Kidney (tissue), 14 donors: ENCODE data around the gene FAM186B. TPM values are rescaled to one million over a fixed set of nuclear protein-coding genes. Genes with fewer than 3 reads are reported as not detected.

Experiments
- DNase-seq, 5 donors: peaks; one replicate each; pipeline ENCODE4 v3.0.0-alpha.2; 2013 to 2020
- FAIRE-seq: peaks from 2 replicates; lab custom pipeline; 2012; peaks lifted over from hg19 to GRCh38; lab: Jason Lieb, UNC
- H3K27ac ChIP-seq, 2 donors: one replicate each; pipeline ENCODE4 v1.7.0; 2013; ENCODE audit warnings: low read depth in 2 of 2, low read length in 2 of 2, inconsistent platforms in 1 of 2
- H3K27me3 ChIP-seq: one replicate; pipeline ENCODE4 v1.7.1; 2013; ENCODE audit warnings: low read length, inconsistent platforms; ENCODE audit not compliant: control insufficient read depth, insufficient read depth
- H3K36me3 ChIP-seq, 3 donors: one replicate each; pipeline versions ENCODE4 v1.7.0 to v1.7.1; 2013; ENCODE audit warnings: low read length in 3 of 3, control low read depth in 1 of 3, inconsistent platforms in 1 of 3; ENCODE audit not compliant: insufficient read depth in 3 of 3, control insufficient read depth in 2 of 3
- H3K4me1 ChIP-seq, 3 donors: one replicate each; pipeline versions ENCODE4 v1.7.0 to v1.7.1; 2013; ENCODE audit warnings: low read length in 3 of 3, inconsistent platforms in 1 of 3, low read depth in 1 of 3; ENCODE audit not compliant: control insufficient read depth in 2 of 3, insufficient read depth in 2 of 3
- H3K4me3 ChIP-seq, 3 donors: one replicate each; pipeline versions ENCODE4 v1.7.0 to v1.8.1; 2013; ENCODE audit warnings: low read length in 3 of 3, control low read depth in 1 of 3, inconsistent platforms in 1 of 3
- H3K9ac ChIP-seq, 3 donors: one replicate each; pipeline versions ENCODE4 v1.7.0 to v1.7.1; 2013; ENCODE audit warnings: low read length in 3 of 3, control low read depth in 1 of 3, inconsistent platforms in 1 of 3
- H3K9me3 ChIP-seq, 3 donors: one replicate each; pipeline versions ENCODE4 v1.7.0 to v1.7.1; 2013; ENCODE audit warnings: low read length in 3 of 3, control low read depth in 1 of 3, inconsistent platforms in 1 of 3; ENCODE audit not compliant: control insufficient read depth in 2 of 3, insufficient read depth in 1 of 3
- intact Hi-C: fragments of 100-400 bp; cut with DNase I; formaldehyde crosslinking; loops from one replicate; pipeline ENCODE4 v1.11.1; 2022
- polyA plus RNA-seq: library from polyadenylated mRNA; stranded (reverse); fragments of 350-450 nt; fragmentation: Illumina TruSeq; extraction: RNeasy Lipid Tissue Mini Kit (QIAGEN cat#74804); gene quantifications from one replicate; pipeline ENCODE4 v1.2.3, GENCODE V29; 2014; ENCODE audit warnings: low read depth, low replicate concordance; ENCODE audit not compliant: insufficient read depth
- total RNA-seq: library from RNA; stranded (reverse); fragmentation: NEBNext Ultra II Directional; extraction: Animal tissue kit (Norgen Biotek cat#: 25700); gene quantifications from one replicate; pipeline ENCODE4 v1.2.1, GENCODE V29; 2021
- TF ChIP-seq, protein P1 (sequence below): IDR thresholded peaks from 3 replicates; pipeline ENCODE4 v1.5.1; 2012; ENCODE audit warnings: mild to moderate bottlenecking, moderate library complexity, borderline replicate concordance; ENCODE audit not compliant: insufficient read depth; ENCODE audit errors: extremely low read depth
- donor health status: control.
- donor health status: control.
- donor health status: control.
- donor health status: control.
- donor health status: control.
- donor health status: DM: yes; HTN: yes; CAD: no.
- donor health status: Normal renal cell carcinoma (clear cell type).

The FAM186B gene
- total and polyA plus RNA-seq, 2 donors from 2014 or later: 0.34 to 0.85 TPM

DNA sequence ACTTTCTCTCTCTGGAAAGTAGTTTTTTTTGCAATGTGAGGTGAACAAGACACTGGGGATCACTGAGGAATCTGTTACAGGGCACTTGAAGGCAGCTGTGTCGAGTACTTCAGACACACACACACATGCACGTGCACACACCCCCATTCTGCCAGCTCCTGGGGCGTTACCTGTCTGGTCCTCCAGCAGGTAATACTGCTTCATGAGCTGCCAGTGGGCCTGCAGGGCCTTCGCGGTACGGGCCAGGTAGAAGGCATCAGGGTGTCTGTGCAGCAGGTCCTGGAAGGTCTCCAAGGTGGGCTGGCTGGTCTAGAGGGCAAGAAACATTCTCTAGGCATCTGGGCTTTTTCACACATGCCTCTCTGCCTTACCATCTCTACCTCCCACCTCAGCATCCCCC is 42.6 kb downstream of the FAM186B start:
- peaks cover 3 to 59% (median 43%) of the 10 kb centered on the region in 3 donors for H3K36me3 ChIP-seq
- no peak overlapping the region for H3K9ac ChIP-seq
- FAIRE-seq: no peak
- H3K27ac ChIP-seq: no peak overlapping the region
- H3K4me1 ChIP-seq: peaks cover 0 to 11% (median 7%) of the 10 kb centered on the region in 3 donors
- intact Hi-C loops: no loop called here
- no peak overlapping the region for H3K4me3 ChIP-seq
- peak in 1 of 5 donors; percentile 37 for DNase-seq
- no peaks in the 10 kb centered on the region for H3K27me3 ChIP-seq
- no peaks in the 10 kb centered on the region for H3K9me3 ChIP-seq
- TF ChIP-seq, protein P1, sequence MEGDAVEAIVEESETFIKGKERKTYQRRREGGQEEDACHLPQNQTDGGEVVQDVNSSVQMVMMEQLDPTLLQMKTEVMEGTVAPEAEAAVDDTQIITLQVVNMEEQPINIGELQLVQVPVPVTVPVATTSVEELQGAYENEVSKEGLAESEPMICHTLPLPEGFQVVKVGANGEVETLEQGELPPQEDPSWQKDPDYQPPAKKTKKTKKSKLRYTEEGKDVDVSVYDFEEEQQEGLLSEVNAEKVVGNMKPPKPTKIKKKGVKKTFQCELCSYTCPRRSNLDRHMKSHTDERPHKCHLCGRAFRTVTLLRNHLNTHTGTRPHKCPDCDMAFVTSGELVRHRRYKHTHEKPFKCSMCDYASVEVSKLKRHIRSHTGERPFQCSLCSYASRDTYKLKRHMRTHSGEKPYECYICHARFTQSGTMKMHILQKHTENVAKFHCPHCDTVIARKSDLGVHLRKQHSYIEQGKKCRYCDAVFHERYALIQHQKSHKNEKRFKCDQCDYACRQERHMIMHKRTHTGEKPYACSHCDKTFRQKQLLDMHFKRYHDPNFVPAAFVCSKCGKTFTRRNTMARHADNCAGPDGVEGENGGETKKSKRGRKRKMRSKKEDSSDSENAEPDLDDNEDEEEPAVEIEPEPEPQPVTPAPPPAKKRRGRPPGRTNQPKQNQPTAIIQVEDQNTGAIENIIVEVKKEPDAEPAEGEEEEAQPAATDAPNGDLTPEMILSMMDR: no peak

DNA sequence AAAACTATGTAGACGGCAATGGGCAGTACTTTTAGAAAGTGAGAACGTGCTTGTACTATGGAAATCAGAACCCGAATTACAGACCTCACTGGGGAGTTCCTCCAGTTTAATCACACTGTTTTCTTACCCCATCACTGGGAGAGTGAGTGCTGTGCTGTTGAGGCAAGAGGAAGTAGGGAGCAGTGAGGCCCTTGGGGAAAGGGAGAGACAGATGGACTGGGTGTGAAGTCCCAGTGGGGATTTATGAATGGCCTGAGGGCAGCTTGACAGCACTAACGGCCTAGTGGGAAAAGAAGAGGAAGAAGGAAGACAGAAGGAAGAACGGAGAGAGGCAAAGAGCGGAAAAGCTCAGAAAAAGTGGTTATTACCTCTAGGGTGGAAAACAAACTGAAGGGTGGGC is 43.2 kb downstream of the FAM186B start:
- no peak overlapping the region for H3K9ac ChIP-seq
- peaks cover 3 to 62% (median 43%) of the 10 kb centered on the region in 3 donors for H3K36me3 ChIP-seq
- DNase-seq: no peak
- no peak overlapping the region for H3K4me3 ChIP-seq
- FAIRE-seq: no peak
- TF ChIP-seq, protein P1: no peak
- intact Hi-C loops: no loop called here
- no peak overlapping the region for H3K27ac ChIP-seq
- H3K9me3 ChIP-seq: no peaks in the 10 kb centered on the region
- peaks cover 0 to 15% (median 7%) of the 10 kb centered on the region in 3 donors for H3K4me1 ChIP-seq
- no peaks in the 10 kb centered on the region for H3K27me3 ChIP-seq

DNA sequence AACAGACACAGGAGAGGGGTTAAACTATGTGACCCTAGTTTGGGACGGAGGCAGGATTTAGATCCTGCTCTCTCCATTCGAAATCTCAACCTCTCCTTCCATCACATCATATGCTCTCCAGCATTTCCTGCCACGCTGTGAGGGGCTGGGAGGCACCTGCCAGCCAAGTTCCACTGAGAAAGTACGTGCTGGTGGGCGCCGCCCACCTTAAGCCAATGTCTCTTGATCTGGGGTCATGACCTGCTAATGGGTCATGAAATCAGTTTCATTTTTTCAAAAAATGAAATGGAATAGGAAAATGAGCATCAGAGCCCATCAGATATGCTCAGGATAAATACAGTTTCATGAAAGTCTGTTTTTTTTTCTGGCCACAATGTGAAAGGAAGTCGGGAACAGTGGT is 44.7 kb downstream of the FAM186B start:
- no peaks in the 10 kb centered on the region for H3K9me3 ChIP-seq
- no peak overlapping the region for H3K4me3 ChIP-seq
- TF ChIP-seq, protein P1: no peak
- H3K36me3 ChIP-seq: peaks cover 3 to 62% (median 41%) of the 10 kb centered on the region in 3 donors
- DNase-seq (peak in 1 of 5 donors; percentile 39), FAIRE-seq (no peak)
- H3K27me3 ChIP-seq: no peaks in the 10 kb centered on the region
- intact Hi-C loops: no loop called here
- no peak overlapping the region for H3K9ac ChIP-seq
- peaks cover 0 to 15% (median 14%) of the 10 kb centered on the region in 3 donors for H3K4me1 ChIP-seq
- no peak overlapping the region for H3K27ac ChIP-seq
